Activated CD4-positive, alpha-beta T cell treated with anti-CD3 and anti-CD28 coated beads, Interleukin-2, amount 10 ng/mL, durations not matched to agents 24 days and 14 days (primary cell): ENCODE measurements around the gene RPN2. TPM values are rescaled to one million over a fixed set of nuclear protein-coding genes. Genes with fewer than 3 reads are reported as not detected.

ENCODE experiments used
- DNase-seq: peaks from one replicate; pipeline ENCODE4 v3.0.0; 2022
- H3K27ac Mint-ChIP-seq: one replicate; pipeline ENCODE4 v1.8.0; 2022; ENCODE audit warnings: mild to moderate bottlenecking, mixed read lengths
- H3K27me3 Mint-ChIP-seq: one replicate; pipeline ENCODE4 v1.8.0; 2022; ENCODE audit warnings: mixed read lengths
- H3K36me3 Mint-ChIP-seq: one replicate; pipeline ENCODE4 v1.8.0; 2022; ENCODE audit warnings: low read depth, mild to moderate bottlenecking, mixed read lengths
- H3K4me1 Mint-ChIP-seq: one replicate; pipeline ENCODE4 v1.8.0; 2021; ENCODE audit warnings: mixed read lengths
- H3K4me3 Mint-ChIP-seq: one replicate; pipeline ENCODE4 v1.8.0; 2022; ENCODE audit warnings: mild to moderate bottlenecking, moderate library complexity, mixed read lengths
- H3K9me3 Mint-ChIP-seq: one replicate; pipeline ENCODE4 v1.8.0; 2021; ENCODE audit warnings: mixed read lengths
- intact Hi-C: fragments of 100-400 bp; cut with micrococcal nuclease; formaldehyde crosslinking; loops from one replicate; pipeline ENCODE4 v1.15.1; 2023
- total RNA-seq: library from RNA; stranded (reverse); gene quantifications from 2 replicates; pipeline ENCODE4 v1.2.3, GENCODE V29; 2022

The RPN2 gene
- total RNA-seq, 1 donor from 2014 or later: 213 TPM

- intact Hi-C loops: no loop called here
Measured at GRCh38 chr20:37246736-37247135, 67.6 kb downstream of the RPN2 start.

GRCh38 chr20:37247547-37247946, 68.4 kb downstream of the RPN2 start:
- Mint-ChIP-seq H3K4me1 (no peaks in the 10 kb centered on the region), H3K27me3 (no peaks in the 10 kb centered on the region), H3K4me3 (no peak overlapping the region), H3K9me3 (no peaks in the 10 kb centered on the region), H3K27ac (no peak overlapping the region), H3K36me3 (peaks cover 14% of the 10 kb centered on the region)
- DNase-seq: no peak
- intact Hi-C loops: no loop called here

More at GRCh38 chr20:37246736-37247135, 67.6 kb downstream of the RPN2 start:
- DNase-seq: no peak
- Mint-ChIP-seq H3K4me1 (no peaks in the 10 kb centered on the region), H3K4me3 (no peak overlapping the region), H3K36me3 (peaks cover 18% of the 10 kb centered on the region), H3K27me3 (no peaks in the 10 kb centered on the region), H3K27ac (no peak overlapping the region), H3K9me3 (no peaks in the 10 kb centered on the region)

- H3K36me3 Mint-ChIP-seq: peaks cover 4% of the 10 kb centered on the region
- H3K27ac Mint-ChIP-seq: no peak overlapping the region
- peaks cover 2% of the 10 kb centered on the region for H3K27me3 Mint-ChIP-seq
- intact Hi-C loops: no loop called here
- H3K4me1 Mint-ChIP-seq: no peaks in the 10 kb centered on the region
- H3K9me3 Mint-ChIP-seq: no peaks in the 10 kb centered on the region
- no peak overlapping the region for H3K4me3 Mint-ChIP-seq
- no peak for DNase-seq
Measured at GRCh38 chr20:37249304-37249703, 70.2 kb downstream of the RPN2 start.

GRCh38 chr20:37251825-37252477, 72.8 kb downstream of the RPN2 start:
- Mint-ChIP-seq H3K36me3 (no peaks in the 10 kb centered on the region), H3K9me3 (no peaks in the 10 kb centered on the region), H3K27ac (no peak overlapping the region), H3K27me3 (peaks cover 2% of the 10 kb centered on the region), H3K4me3 (no peak overlapping the region), H3K4me1 (no peaks in the 10 kb centered on the region)
- intact Hi-C loops: no loop called here
- no peak for DNase-seq

- peaks cover 2% of the 10 kb centered on the region for H3K27me3 Mint-ChIP-seq
- H3K4me1 Mint-ChIP-seq: no peaks in the 10 kb centered on the region
- H3K36me3 Mint-ChIP-seq: no peaks in the 10 kb centered on the region
- intact Hi-C loops: no loop called here
- H3K9me3 Mint-ChIP-seq: no peaks in the 10 kb centered on the region
- H3K4me3 Mint-ChIP-seq: no peak overlapping the region
- H3K27ac Mint-ChIP-seq: no peak overlapping the region
- no peak for DNase-seq
Measured at GRCh38 chr20:37253087-37253486, 74.0 kb downstream of the RPN2 start.

GRCh38 chr20:37254114-37254878, 75.2 kb downstream of the RPN2 start:
- no peaks in the 10 kb centered on the region for H3K36me3 Mint-ChIP-seq

GRCh38 chr20:37256286-37256685, 77.2 kb downstream of the RPN2 start:
- intact Hi-C loops: no loop called here
- H3K4me1 Mint-ChIP-seq: no peaks in the 10 kb centered on the region
- H3K27me3 Mint-ChIP-seq: peaks cover 4% of the 10 kb centered on the region
- no peak overlapping the region for H3K27ac Mint-ChIP-seq
- DNase-seq: no peak
- no peak overlapping the region for H3K4me3 Mint-ChIP-seq
- no peaks in the 10 kb centered on the region for H3K36me3 Mint-ChIP-seq
- no peaks in the 10 kb centered on the region for H3K9me3 Mint-ChIP-seq

More at GRCh38 chr20:37254114-37254878, 75.2 kb downstream of the RPN2 start:
- Mint-ChIP-seq H3K4me1 (no peaks in the 10 kb centered on the region), H3K9me3 (no peaks in the 10 kb centered on the region), H3K4me3 (no peak overlapping the region), H3K27me3 (peaks cover 2% of the 10 kb centered on the region), H3K27ac (no peak overlapping the region)
- intact Hi-C loops: no loop called here
- DNase-seq: no peak

- Mint-ChIP-seq H3K27me3 (peaks cover 4% of the 10 kb centered on the region), H3K36me3 (no peaks in the 10 kb centered on the region), H3K27ac (no peak overlapping the region), H3K4me3 (no peak overlapping the region), H3K4me1 (no peaks in the 10 kb centered on the region), H3K9me3 (no peaks in the 10 kb centered on the region)
- intact Hi-C loops: no loop called here
- DNase-seq: no peak
Measured at GRCh38 chr20:37257530-37257929, 78.4 kb downstream of the RPN2 start.

GRCh38 chr20:37257988-37258387, 78.9 kb downstream of the RPN2 start:
- H3K9me3 Mint-ChIP-seq: no peaks in the 10 kb centered on the region

GRCh38 chr20:37259031-37259430, 79.9 kb downstream of the RPN2 start:
- Mint-ChIP-seq H3K27me3 (peaks cover 4% of the 10 kb centered on the region), H3K4me3 (no peak overlapping the region), H3K27ac (no peak overlapping the region), H3K4me1 (no peaks in the 10 kb centered on the region), H3K9me3 (no peaks in the 10 kb centered on the region), H3K36me3 (no peaks in the 10 kb centered on the region)
- intact Hi-C loops: no loop called here
- DNase-seq: no peak

More at GRCh38 chr20:37257988-37258387, 78.9 kb downstream of the RPN2 start:
- intact Hi-C loops: no loop called here
- H3K4me1 Mint-ChIP-seq: no peaks in the 10 kb centered on the region
- no peak overlapping the region for H3K4me3 Mint-ChIP-seq
- H3K27me3 Mint-ChIP-seq: peaks cover 4% of the 10 kb centered on the region
- H3K27ac Mint-ChIP-seq: no peak overlapping the region
- H3K36me3 Mint-ChIP-seq: no peaks in the 10 kb centered on the region
- DNase-seq: no peak

- H3K4me3 Mint-ChIP-seq: no peak overlapping the region
- DNase-seq: no peak
Measured at GRCh38 chr20:37259865-37260264, 80.7 kb downstream of the RPN2 start.

GRCh38 chr20:37260923-37261322, 81.8 kb downstream of the RPN2 start:
- H3K4me3 Mint-ChIP-seq: no peak overlapping the region
- H3K27ac Mint-ChIP-seq: no peak overlapping the region
- no peaks in the 10 kb centered on the region for H3K9me3 Mint-ChIP-seq
- no peaks in the 10 kb centered on the region for H3K4me1 Mint-ChIP-seq
- H3K36me3 Mint-ChIP-seq: no peaks in the 10 kb centered on the region
- intact Hi-C loops: no loop called here
- H3K27me3 Mint-ChIP-seq: peaks cover 2% of the 10 kb centered on the region
- DNase-seq: no peak

More at GRCh38 chr20:37259865-37260264, 80.7 kb downstream of the RPN2 start:
- Mint-ChIP-seq H3K27me3 (peaks cover 2% of the 10 kb centered on the region), H3K27ac (no peak overlapping the region), H3K9me3 (no peaks in the 10 kb centered on the region), H3K36me3 (no peaks in the 10 kb centered on the region), H3K4me1 (no peaks in the 10 kb centered on the region)
- intact Hi-C loops: no loop called here

GRCh38 chr20:37261714-37262113, 82.6 kb downstream of the RPN2 start, which contains the start of gene GHRH:
Gene GHRH (minus strand): TSS chr20:37261814. CDS start chr20:37256889, 4,925 bp downstream.
- intact Hi-C loops: no loop called here
- Mint-ChIP-seq H3K27me3 (peaks cover 2% of the 10 kb centered on the region), H3K4me3 (no peak within 1 kb of the TSS), H3K36me3 (no peaks in the 10 kb centered on the region), H3K9me3 (no peaks in the 10 kb centered on the region), H3K4me1 (no peaks in the 10 kb centered on the region), H3K27ac (no peak within 1 kb of the TSS)
- DNase-seq: no peak

- no peak for DNase-seq
- Mint-ChIP-seq H3K27ac (no peak overlapping the region), H3K36me3 (no peaks in the 10 kb centered on the region), H3K4me3 (no peak overlapping the region), H3K27me3 (peaks cover 2% of the 10 kb centered on the region), H3K4me1 (no peaks in the 10 kb centered on the region), H3K9me3 (no peaks in the 10 kb centered on the region)
- intact Hi-C loops: no loop called here
Measured at GRCh38 chr20:37262505-37262904, 83.4 kb downstream of the RPN2 start.
